Fibroblast of the aortic adventitia (primary cell): Measurements from ENCODE around the gene PRDM1. TPM values are rescaled to one million over a fixed set of nuclear protein-coding genes. Genes with fewer than 3 reads are reported as not detected.

Source experiments
- DNase-seq: peaks from one replicate; pipeline ENCODE4 v3.0.0-alpha.2; 2010; ENCODE audit warnings: low read depth
- H3K4me3 ChIP-seq: 2 replicates; pipeline ENCODE4 v1.5.1; 2011; ENCODE audit warnings: low read depth, mild to moderate bottlenecking, control low read depth, low read length, moderate library complexity
- total RNA-seq: library from RNA; depleted of rRNA; stranded (reverse); fragments of >200 nt; gene quantifications from 2 replicates; pipeline ENCODE4 v1.2.3, GENCODE V29; 2012; ENCODE audit warnings: low replicate concordance
- TF ChIP-seq, protein P1 (sequence below): IDR thresholded peaks from 2 replicates; pipeline ENCODE4 v1.5.1; 2011; ENCODE audit warnings: mild to moderate bottlenecking, low read length, control low read depth, inconsistent platforms; ENCODE audit not compliant: insufficient read depth

PRDM1 gene
- total RNA-seq, 1 donor, result 2.8 TPM

DNA sequence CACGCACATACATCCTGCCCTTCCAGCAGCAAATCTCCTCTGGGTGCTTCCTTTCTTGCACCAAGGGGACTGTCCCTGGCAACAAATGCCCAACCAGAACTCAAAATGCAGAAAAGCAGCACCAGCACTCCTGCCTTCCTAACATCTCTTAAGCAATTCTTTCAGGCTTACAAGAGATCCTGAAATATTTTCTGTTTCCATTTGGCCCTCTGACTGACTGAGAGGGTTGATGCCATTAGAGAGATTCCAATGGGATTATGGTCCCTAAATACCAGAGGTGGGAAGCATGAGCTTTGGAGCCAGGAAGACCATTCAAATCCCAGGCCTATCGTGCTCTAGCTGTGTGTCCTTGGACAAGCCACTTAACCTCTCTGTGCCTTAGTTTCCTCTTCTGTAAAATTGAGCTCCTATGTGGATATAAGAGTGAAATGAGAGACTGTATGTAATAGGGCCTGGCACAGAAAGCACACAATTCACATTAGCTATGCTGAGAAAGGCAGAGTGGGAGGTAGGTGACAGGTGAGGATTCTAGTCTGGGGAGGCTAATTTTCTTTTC, 56.8 kb downstream of the PRDM1 start:
- DNase-seq, result no peak
- TF ChIP-seq, protein P1, sequence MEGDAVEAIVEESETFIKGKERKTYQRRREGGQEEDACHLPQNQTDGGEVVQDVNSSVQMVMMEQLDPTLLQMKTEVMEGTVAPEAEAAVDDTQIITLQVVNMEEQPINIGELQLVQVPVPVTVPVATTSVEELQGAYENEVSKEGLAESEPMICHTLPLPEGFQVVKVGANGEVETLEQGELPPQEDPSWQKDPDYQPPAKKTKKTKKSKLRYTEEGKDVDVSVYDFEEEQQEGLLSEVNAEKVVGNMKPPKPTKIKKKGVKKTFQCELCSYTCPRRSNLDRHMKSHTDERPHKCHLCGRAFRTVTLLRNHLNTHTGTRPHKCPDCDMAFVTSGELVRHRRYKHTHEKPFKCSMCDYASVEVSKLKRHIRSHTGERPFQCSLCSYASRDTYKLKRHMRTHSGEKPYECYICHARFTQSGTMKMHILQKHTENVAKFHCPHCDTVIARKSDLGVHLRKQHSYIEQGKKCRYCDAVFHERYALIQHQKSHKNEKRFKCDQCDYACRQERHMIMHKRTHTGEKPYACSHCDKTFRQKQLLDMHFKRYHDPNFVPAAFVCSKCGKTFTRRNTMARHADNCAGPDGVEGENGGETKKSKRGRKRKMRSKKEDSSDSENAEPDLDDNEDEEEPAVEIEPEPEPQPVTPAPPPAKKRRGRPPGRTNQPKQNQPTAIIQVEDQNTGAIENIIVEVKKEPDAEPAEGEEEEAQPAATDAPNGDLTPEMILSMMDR, result no peak
- H3K4me3 ChIP-seq, result no peak overlapping the region

DNA sequence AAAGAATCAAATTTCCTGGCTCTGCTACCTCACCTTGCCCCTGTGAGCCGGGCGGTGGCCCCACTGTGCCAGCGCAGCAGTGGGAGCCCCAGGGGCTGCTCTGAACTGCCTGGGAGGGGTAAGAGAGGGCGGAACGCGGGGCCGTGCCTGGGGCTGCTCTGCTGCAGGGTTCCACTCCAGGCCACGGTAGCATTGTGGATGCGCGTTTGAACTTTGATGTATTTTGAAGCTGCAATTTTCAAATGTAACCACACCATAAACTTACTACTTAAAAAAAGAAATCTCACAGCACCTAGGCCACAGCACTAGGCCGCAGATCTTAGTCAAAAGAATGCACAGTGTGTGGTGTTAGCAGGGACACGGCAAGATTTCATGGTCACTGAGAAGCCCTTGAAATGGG, 57.5 kb downstream of the PRDM1 start:
- H3K4me3 ChIP-seq, result no peak overlapping the region
- DNase-seq, result no peak
- TF ChIP-seq, protein P1, result no peak

DNA sequence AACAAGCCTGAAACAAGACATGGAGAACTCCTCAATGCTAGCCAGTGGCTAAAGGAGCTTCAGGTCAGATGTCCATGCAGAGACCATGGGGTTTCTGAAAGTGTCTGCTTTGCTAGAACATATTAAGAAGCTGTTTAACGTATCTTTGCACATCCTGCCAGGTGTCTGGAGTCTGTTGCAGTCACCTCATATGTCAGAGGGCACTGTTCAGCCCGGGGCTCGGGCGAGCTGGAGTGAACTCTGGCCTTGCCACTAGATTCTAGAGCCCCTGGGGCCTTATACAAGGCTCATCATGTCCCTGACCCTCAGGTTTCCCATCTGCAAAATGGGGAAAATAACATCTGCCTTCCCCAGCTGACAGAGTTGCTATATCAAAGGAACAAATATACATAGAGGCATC, 59.0 kb downstream of the PRDM1 start:
- TF ChIP-seq, protein P1, result no peak
- no peak for DNase-seq
- no peak overlapping the region for H3K4me3 ChIP-seq

DNA sequence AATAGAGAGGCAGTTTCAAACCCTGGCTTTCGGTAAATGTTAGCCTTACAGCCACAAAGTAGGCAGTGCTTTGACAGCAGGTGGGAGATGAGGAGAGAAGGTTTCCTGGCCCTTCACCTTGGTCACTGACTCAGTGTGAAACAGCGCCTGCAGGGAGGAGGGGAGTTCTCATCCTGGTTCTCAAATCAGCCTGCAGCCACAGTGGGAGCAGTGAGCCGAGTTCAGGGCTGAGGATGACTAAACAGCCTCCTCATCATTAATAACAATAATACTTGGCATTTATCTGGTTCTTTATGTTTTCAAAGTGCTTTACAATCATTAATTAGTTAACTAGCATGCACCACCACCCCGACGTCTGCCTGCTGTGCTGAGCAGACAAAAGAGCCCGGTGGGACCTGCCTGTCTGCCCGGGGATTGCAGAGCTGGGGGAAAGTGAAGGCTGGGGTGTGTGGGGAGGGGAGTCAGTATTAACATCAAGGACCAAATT, 59.6 kb downstream of the PRDM1 start:
- DNase-seq, result no peak

DNA sequence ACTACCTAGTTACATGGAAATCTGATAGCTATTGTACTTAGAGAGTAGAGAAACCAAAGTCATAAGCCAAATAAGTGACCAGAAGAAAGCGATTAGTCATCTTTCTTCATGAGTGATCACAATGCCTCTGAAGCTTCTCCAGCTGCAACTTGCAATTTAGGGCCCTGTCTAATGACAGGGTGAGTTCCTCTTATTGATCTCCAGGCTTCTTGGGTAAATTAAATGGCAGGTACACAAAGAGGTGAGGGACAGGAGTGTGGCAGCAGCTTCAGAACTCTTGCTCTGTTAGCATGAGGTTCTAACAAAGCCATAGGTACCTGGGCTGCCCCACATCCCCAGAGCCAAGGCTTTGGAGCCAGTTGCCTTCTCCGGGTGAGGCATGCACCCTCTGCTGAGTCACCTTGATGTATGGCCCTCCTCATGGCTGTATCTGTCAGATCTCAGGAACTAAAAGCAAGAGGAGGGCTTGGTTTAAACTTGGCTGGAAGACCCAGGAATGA, 60.8 kb downstream of the PRDM1 start:
- DNase-seq, result no peak
- H3K4me3 ChIP-seq, result no peak overlapping the region
- TF ChIP-seq, protein P1, result no peak

More for the DNA sequence above, 59.6 kb downstream of the PRDM1 start:
- TF ChIP-seq, protein P1, result no peak
- H3K4me3 ChIP-seq, result no peak overlapping the region

DNA sequence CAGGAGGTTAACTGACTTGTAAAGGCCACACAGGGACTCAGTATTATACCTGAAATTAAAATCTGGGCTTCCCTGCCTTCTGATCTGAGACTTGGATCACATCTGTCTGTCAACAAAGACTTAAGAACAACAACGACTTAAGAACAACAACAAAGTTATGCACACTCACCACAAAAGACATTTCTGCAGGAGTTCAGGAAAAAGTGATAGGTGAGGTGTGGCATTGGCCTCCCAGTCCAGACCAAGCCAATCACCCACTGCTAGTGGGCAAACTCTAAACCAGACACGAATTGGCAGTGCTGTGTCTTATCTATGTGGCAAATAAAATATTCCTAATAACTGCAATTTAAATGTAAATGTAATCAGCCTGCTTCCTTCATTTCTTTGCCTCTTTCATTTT, 61.3 kb downstream of the PRDM1 start:
- no peak for DNase-seq
- no peak overlapping the region for H3K4me3 ChIP-seq
- TF ChIP-seq, protein P1, result no peak
